ENCODE results near the gene ZNF343.

DNA sequence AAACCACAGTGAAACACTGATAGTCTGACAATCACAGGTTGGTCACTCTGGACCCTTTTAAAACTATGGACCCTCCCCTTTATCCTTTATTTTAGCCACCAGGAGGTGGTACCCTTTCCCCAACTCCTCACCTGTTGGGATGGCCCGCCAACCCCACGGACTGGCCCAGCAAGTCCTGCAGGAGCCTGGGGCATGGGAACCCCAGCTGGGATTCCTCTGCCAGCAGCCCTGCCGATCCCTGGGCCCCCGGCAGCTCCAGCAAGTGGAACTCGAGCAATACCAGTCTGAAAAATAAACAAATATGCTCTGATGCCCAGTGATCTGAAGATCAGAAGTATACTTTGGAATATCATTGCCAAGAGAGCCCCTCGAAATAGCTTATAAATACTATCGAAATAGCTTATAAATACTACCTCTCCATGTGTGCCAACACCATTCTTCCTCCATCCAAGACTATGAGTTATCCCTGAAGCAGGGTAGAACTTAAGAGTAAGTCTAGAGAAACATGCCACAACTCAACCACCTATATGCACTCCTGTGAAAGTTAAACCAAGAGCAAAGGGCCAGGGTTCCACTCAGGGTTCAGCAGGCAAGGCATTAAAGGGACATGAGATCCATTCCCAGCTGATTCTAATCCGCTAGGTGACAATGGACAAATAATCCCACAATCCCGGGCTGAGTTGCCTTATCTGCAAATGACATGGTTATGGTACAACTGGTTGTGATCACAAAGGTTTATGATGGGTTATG lies 44.9 kb downstream of the ZNF343 start:
- TF ChIP-seq, protein P1, sequence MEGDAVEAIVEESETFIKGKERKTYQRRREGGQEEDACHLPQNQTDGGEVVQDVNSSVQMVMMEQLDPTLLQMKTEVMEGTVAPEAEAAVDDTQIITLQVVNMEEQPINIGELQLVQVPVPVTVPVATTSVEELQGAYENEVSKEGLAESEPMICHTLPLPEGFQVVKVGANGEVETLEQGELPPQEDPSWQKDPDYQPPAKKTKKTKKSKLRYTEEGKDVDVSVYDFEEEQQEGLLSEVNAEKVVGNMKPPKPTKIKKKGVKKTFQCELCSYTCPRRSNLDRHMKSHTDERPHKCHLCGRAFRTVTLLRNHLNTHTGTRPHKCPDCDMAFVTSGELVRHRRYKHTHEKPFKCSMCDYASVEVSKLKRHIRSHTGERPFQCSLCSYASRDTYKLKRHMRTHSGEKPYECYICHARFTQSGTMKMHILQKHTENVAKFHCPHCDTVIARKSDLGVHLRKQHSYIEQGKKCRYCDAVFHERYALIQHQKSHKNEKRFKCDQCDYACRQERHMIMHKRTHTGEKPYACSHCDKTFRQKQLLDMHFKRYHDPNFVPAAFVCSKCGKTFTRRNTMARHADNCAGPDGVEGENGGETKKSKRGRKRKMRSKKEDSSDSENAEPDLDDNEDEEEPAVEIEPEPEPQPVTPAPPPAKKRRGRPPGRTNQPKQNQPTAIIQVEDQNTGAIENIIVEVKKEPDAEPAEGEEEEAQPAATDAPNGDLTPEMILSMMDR (IDR thresholded peaks at IDR 0.05), result no peak
- TF ChIP-seq POLR2AphosphoS5 (IDR thresholded peaks at IDR 0.05; ENCODE audit: low read depth, low read length), result no peak
